K562 (cell line): ENCODE results near the gene ZNF382. TPM values are rescaled to one million over a fixed set of nuclear protein-coding genes. Genes with fewer than 3 reads are reported as not detected.

Source experiments
- ELF1 ChIP-seq: fragments of 200-800 bp; sonication (Bioruptor generic); IDR thresholded peaks from 2 replicates; pipeline ENCODE4 v1.6.1; 2016; ENCODE audit warnings: missing genetic modification characterization, missing compliant biosample characterization
- KDM1A ChIP-seq, 2 experiments: fragments of 450-650 bp; IDR thresholded peaks; 2 replicates each; pipeline ENCODE4 v1.6.1; 2016; ENCODE audit warnings: mild to moderate bottlenecking in 2 of 2
- KDM2B ChIP-seq: fragments of 250-450 bp; sonication (Bioruptor Pico); IDR thresholded peaks from 2 replicates; pipeline ENCODE4 v1.8.0; 2021; ENCODE audit warnings: mild to moderate bottlenecking, moderate library complexity
- LCOR ChIP-seq: sonication (generic); formaldehyde crosslinking; IDR thresholded peaks from 2 replicates; pipeline ENCODE4 v1.8.0; 2022; ENCODE audit warnings: mild to moderate bottlenecking, missing genetic modification reagents
- MAFK ChIP-seq: IDR thresholded peaks from 2 replicates; pipeline ENCODE4 v1.6.1; 2011; ENCODE audit warnings: low read length, improper control_type of control experiment
- MCM5 ChIP-seq: fragments of 450-650 bp; IDR thresholded peaks from 2 replicates; pipeline ENCODE4 v1.6.1; 2016; ENCODE audit warnings: low read depth
- MTA1 ChIP-seq: fragments of 450-650 bp; IDR thresholded peaks from 2 replicates; pipeline ENCODE4 v1.6.1; 2017; ENCODE audit warnings: borderline replicate concordance
- MTA2 ChIP-seq: fragments of 450-650 bp; IDR thresholded peaks from 2 replicates; pipeline ENCODE4 v1.6.1; 2016; ENCODE audit warnings: low read depth
- MTF1 ChIP-seq: fragments of 250-450 bp; sonication (Bioruptor Pico); IDR thresholded peaks from 2 replicates; pipeline ENCODE4 v1.9.0; 2021; ENCODE audit warnings: moderate library complexity, mild to moderate bottlenecking, inconsistent platforms, borderline replicate concordance
- NCOR1 ChIP-seq: fragments of 450-650 bp; IDR thresholded peaks from 2 replicates; pipeline ENCODE4 v1.6.1; 2016; ENCODE audit warnings: mild to moderate bottlenecking, moderate library complexity
- SETDB1 ChIP-seq: IDR thresholded peaks from one replicate; pipeline ENCODE4 v1.6.1; 2012; ENCODE audit warnings: low read length, control low read depth, inconsistent platforms
- SNIP1 ChIP-seq: fragments of 450-650 bp; IDR thresholded peaks from 2 replicates; pipeline ENCODE4 v1.7.1; 2017; ENCODE audit warnings: low read depth, mild to moderate bottlenecking
- SOX6 ChIP-seq: fragments of 450-650 bp; IDR thresholded peaks from 2 replicates; pipeline ENCODE4 v1.6.1; 2014; ENCODE audit warnings: mild to moderate bottlenecking
- SRSF7 ChIP-seq: fragments of 200-400 bp; formaldehyde crosslinking; optimal IDR thresholded peaks from 2 replicates; pipeline ENCODE3; 2017; ENCODE audit warnings: mild to moderate bottlenecking, low read depth, low read length
- TAL1 ChIP-seq: fragments of 450-650 bp; IDR thresholded peaks from 2 replicates; pipeline ENCODE4 v1.6.1; 2016; ENCODE audit warnings: mild to moderate bottlenecking
- TGIF2 ChIP-seq: sonication (generic); formaldehyde crosslinking; IDR thresholded peaks from 2 replicates; pipeline ENCODE4 v1.8.1; 2022; ENCODE audit warnings: mild to moderate bottlenecking, missing genetic modification reagents, moderate library complexity
- THRAP3 ChIP-seq: fragments of 450-650 bp; IDR thresholded peaks from 2 replicates; pipeline ENCODE4 v1.6.1; 2016; ENCODE audit warnings: mild to moderate bottlenecking, inconsistent platforms, borderline replicate concordance
- ZNF217 ChIP-seq: sonication (generic); formaldehyde crosslinking; IDR thresholded peaks from 2 replicates; pipeline ENCODE4 v1.8.0; 2022; ENCODE audit warnings: mild to moderate bottlenecking, missing genetic modification reagents
- ZNF239 ChIP-seq: fragments of 250-450 bp; sonication (Bioruptor Pico); IDR thresholded peaks from 2 replicates; pipeline ENCODE4 v1.4.0; 2020; ENCODE audit warnings: mild to moderate bottlenecking
- ZNF586 ChIP-seq: fragments of 450-650 bp; formaldehyde crosslinking; conservative IDR thresholded peaks from 2 replicates; pipeline ENCODE4 v1.4.0; 2020; ENCODE audit warnings: mild to moderate bottlenecking, moderate library complexity
- ZNF778 ChIP-seq: fragments of 450-650 bp; formaldehyde crosslinking; IDR thresholded peaks from 2 replicates; pipeline ENCODE4 v1.4.0; 2020; ENCODE audit warnings: mild to moderate bottlenecking, moderate library complexity
- polyA plus RNA-seq, 8 experiments: library from polyadenylated mRNA; depleted of rRNA in 4 of 8; stranded (reverse) in 5 of 8; unstranded in 3 of 8; fragments of >200 nt; fragmentation: Nextera tagmentation in 2 of 8; fragmentation: Illumina TruSeq in 1 of 8; extraction: Ambion mirVana in 2 of 8; extraction: Trizol in 1 of 8; gene quantifications; 2 replicates each; pipeline versions ENCODE4 v1.2.1 to v1.2.3, GENCODE V29; 2011 to 2014; ENCODE audit warnings: inconsistent platforms in 1 of 8, missing spikeins in 1 of 8
- total RNA-seq, 7 experiments: library from RNA; depleted of rRNA in 6 of 7; stranded (reverse); fragments of >200 nt in 6 of 7; fragmentation: Illumina TruSeq in 2 of 7; extraction: Trizol in 2 of 7; gene quantifications; 2 replicates each; pipeline versions ENCODE4 v1.2.1 to v1.2.3, GENCODE V29; 2011 to 2021; ENCODE audit warnings: low replicate concordance in 1 of 7
- TF ChIP-seq, protein P1 (sequence below): fragments of 250-450 bp; sonication (Bioruptor Pico); IDR thresholded peaks from 2 replicates; pipeline ENCODE4 v1.9.0; 2021; ENCODE audit warnings: mild to moderate bottlenecking, inconsistent platforms
- TF ChIP-seq, protein P2 (sequence below): fragments of 450-650 bp; IDR thresholded peaks from 2 replicates; pipeline ENCODE4 v1.7.1; 2018; ENCODE audit warnings: mild to moderate bottlenecking, low read depth; ENCODE audit not compliant: partially characterized antibody
- TF ChIP-seq, protein P3 (sequence below): fragments of 450-650 bp; IDR thresholded peaks from 2 replicates; pipeline ENCODE4 v1.6.1; 2017; ENCODE audit warnings: antibody characterized with exemption

Gene ZNF382
- total and polyA plus RNA-seq, 9 of the 15 experiments (the other 6 are each of a cell fraction or from before 2014, with no cell fraction given), result 0.04 to 0.27 (median 0.16) TPM; not detected in 5

DNA sequence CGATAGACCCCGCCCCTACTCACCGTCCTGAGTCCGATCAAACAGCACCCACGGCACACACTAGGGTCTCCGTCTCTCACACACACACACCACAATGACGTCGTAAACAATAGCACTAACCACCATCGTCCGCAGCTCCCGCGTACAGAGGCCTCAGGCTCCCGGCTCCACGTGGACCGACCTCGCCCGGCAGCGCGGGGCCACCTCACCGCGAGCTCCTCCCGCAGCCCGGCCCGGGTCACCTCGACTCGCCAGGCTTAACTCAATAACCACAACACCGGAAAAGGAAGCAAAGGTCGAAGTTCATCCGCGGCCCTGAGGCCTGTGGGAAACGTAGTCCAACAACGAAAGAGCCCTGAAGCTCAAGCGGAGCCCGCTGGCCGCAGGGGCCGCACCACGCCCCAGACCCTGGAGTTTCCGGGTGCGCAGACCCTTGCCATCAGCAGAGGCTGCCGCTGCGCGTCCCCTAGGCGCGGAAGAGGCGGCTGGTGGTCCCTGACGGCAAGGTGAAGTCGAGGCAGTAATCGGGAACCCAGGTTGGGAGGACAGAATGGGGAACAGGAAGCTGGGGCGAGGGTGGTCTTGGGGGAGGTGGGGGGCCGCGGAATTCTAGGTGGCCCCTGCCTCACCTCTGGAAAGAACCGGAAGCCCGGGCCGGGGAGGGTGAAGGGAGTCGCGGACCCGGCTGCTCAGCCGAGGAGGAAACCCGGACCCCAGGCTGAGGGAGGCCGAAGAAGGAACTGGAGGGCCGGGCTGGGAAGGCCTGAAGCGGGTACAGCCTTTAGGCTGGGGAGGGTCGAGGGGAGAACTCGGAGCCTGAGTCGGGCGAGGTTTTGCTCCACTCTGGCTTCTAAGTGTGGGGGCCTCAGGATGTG lies 31.9 kb upstream of the ZNF382 start, which contains the start of gene ZNF529 (continued):
- TF ChIP-seq, protein P1, sequence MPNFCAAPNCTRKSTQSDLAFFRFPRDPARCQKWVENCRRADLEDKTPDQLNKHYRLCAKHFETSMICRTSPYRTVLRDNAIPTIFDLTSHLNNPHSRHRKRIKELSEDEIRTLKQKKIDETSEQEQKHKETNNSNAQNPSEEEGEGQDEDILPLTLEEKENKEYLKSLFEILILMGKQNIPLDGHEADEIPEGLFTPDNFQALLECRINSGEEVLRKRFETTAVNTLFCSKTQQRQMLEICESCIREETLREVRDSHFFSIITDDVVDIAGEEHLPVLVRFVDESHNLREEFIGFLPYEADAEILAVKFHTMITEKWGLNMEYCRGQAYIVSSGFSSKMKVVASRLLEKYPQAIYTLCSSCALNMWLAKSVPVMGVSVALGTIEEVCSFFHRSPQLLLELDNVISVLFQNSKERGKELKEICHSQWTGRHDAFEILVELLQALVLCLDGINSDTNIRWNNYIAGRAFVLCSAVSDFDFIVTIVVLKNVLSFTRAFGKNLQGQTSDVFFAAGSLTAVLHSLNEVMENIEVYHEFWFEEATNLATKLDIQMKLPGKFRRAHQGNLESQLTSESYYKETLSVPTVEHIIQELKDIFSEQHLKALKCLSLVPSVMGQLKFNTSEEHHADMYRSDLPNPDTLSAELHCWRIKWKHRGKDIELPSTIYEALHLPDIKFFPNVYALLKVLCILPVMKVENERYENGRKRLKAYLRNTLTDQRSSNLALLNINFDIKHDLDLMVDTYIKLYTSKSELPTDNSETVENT (CRISPR knock-in tag), result peak; percentile 54; the same call in 1 of the 2 replicates
- no peak for TF ChIP-seq MTF1 (CRISPR knock-in tag)
- TF ChIP-seq SRSF7, result no peak
- no peak for TF ChIP-seq SETDB1
- no peak for TF ChIP-seq MAFK
- no peak for TF ChIP-seq ZNF586 (CRISPR knock-in tag)
- TF ChIP-seq TAL1, result no peak
- TF ChIP-seq MTA2, result peak; percentile 86
- no peak for TF ChIP-seq ZNF778 (CRISPR knock-in tag)
- no peak for TF ChIP-seq THRAP3
- TF ChIP-seq, protein P2, sequence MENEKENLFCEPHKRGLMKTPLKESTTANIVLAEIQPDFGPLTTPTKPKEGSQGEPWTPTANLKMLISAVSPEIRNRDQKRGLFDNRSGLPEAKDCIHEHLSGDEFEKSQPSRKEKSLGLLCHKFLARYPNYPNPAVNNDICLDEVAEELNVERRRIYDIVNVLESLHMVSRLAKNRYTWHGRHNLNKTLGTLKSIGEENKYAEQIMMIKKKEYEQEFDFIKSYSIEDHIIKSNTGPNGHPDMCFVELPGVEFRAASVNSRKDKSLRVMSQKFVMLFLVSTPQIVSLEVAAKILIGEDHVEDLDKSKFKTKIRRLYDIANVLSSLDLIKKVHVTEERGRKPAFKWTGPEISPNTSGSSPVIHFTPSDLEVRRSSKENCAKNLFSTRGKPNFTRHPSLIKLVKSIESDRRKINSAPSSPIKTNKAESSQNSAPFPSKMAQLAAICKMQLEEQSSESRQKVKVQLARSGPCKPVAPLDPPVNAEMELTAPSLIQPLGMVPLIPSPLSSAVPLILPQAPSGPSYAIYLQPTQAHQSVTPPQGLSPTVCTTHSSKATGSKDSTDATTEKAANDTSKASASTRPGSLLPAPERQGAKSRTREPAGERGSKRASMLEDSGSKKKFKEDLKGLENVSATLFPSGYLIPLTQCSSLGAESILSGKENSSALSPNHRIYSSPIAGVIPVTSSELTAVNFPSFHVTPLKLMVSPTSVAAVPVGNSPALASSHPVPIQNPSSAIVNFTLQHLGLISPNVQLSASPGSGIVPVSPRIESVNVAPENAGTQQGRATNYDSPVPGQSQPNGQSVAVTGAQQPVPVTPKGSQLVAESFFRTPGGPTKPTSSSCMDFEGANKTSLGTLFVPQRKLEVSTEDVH, result peak; percentile 59
- 0 out of 2 replicates have a peak, but pooled peaks have one; percentile 7 for TF ChIP-seq ZNF239 (CRISPR knock-in tag)
- TF ChIP-seq KDM2B, result peak; percentile 16; the same call in 1 of the 2 replicates
- TF ChIP-seq NCOR1, result no peak; the same call in 1 of the 2 replicates
- TF ChIP-seq LCOR (CRISPR knock-in tag), result no peak
- no peak for TF ChIP-seq KDM1A (IDR thresholded peaks at IDR 0.05)
- peak; percentile 94 for TF ChIP-seq ELF1
- no peak for TF ChIP-seq TGIF2 (CRISPR knock-in tag)
- TF ChIP-seq MCM5, result no peak
- no peak for TF ChIP-seq ZNF217 (CRISPR knock-in tag)
- TF ChIP-seq SNIP1, result no peak
- TF ChIP-seq MTA1, result no peak
- TF ChIP-seq, protein P3, sequence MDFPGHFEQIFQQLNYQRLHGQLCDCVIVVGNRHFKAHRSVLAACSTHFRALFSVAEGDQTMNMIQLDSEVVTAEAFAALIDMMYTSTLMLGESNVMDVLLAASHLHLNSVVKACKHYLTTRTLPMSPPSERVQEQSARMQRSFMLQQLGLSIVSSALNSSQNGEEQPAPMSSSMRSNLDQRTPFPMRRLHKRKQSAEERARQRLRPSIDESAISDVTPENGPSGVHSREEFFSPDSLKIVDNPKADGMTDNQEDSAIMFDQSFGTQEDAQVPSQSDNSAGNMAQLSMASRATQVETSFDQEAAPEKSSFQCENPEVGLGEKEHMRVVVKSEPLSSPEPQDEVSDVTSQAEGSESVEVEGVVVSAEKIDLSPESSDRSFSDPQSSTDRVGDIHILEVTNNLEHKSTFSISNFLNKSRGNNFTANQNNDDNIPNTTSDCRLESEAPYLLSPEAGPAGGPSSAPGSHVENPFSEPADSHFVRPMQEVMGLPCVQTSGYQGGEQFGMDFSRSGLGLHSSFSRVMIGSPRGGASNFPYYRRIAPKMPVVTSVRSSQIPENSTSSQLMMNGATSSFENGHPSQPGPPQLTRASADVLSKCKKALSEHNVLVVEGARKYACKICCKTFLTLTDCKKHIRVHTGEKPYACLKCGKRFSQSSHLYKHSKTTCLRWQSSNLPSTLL, result no peak
- peak; percentile 54; the same call in 1 of the 2 replicates for TF ChIP-seq SOX6
